ENCODE data around the gene TEAD1. TPM values are rescaled to one million over a fixed set of nuclear protein-coding genes. Genes with fewer than 3 reads are reported as not detected.

The TEAD1 gene
- total RNA-seq, 1 experiment from 2014 or later, result 102 TPM

DNA sequence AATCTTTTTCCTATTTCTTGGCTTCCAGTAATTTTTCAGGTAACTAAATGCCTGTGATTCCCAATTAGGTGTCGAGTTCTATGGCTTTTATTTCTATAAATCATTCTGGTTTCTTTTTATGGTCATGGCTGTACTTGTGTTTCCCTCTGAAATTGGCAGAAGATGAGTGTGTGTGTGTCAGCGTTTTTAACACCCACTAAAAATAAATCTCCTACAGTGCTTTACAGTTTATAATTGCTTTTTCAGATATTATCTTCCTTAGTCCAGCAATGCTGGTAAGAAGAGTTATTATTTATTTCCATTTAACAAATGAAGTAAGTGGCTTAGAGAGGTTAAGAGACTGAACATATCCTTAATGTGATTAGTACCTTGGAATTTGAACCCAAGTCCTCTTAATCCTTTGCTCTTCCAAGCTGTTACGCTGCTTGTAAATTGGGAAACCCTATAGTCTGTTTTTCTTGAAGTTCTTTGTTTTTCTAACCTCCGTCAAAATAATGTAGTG is 125.2 kb downstream of the TEAD1 start:
- in situ Hi-C loops (cut with HindIII; ENCODE audit: low pct_unique_long_range_greater_than_20kb, low sequenced_read_pairs), result no loop called here
- POLR2A ChIA-PET, result no interaction called here

DNA sequence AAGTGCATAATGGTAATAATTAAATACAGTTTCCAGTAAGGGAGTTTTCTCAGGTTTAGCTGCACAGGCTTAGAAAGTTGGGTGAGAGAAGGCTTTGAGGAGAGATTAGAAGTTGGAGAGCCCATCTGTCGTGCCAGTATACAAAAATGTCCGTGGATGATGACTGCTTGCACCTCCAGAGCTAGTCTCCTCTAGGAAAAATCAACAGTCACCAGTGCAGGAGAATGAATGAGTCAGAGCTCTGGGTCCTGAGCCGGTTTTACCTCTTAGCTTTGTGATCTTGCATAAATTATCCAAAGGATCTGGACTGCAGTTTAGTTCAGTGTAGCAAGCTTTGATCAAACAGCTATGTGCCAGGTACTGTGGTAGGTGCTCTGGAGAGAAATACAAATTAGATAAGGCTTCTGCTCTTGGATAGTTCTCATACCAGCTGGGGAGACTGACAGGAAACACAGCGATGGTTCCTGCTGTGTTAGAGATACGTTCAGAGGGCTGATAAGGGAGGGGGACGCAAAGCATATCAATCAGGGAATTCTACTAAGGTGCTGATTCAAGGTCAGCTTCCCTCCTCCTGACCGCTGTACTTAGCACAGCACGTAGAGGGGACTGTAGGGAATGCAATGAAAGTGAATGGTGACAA is 125.9 kb downstream of the TEAD1 start:
- H3K9me3 ChIP-seq (ENCODE audit: control insufficient read depth, insufficient read depth, low read depth, low read length), result no peaks in the 10 kb centered on the region
- TF ChIP-seq POLR2AphosphoS5 (IDR thresholded peaks at IDR 0.05; ENCODE audit: low read depth, low read length), result no peak
- TF ChIP-seq, protein P1, sequence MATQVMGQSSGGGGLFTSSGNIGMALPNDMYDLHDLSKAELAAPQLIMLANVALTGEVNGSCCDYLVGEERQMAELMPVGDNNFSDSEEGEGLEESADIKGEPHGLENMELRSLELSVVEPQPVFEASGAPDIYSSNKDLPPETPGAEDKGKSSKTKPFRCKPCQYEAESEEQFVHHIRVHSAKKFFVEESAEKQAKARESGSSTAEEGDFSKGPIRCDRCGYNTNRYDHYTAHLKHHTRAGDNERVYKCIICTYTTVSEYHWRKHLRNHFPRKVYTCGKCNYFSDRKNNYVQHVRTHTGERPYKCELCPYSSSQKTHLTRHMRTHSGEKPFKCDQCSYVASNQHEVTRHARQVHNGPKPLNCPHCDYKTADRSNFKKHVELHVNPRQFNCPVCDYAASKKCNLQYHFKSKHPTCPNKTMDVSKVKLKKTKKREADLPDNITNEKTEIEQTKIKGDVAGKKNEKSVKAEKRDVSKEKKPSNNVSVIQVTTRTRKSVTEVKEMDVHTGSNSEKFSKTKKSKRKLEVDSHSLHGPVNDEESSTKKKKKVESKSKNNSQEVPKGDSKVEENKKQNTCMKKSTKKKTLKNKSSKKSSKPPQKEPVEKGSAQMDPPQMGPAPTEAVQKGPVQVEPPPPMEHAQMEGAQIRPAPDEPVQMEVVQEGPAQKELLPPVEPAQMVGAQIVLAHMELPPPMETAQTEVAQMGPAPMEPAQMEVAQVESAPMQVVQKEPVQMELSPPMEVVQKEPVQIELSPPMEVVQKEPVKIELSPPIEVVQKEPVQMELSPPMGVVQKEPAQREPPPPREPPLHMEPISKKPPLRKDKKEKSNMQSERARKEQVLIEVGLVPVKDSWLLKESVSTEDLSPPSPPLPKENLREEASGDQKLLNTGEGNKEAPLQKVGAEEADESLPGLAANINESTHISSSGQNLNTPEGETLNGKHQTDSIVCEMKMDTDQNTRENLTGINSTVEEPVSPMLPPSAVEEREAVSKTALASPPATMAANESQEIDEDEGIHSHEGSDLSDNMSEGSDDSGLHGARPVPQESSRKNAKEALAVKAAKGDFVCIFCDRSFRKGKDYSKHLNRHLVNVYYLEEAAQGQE (IDR thresholded peaks at IDR 0.05; ENCODE audit: insufficient read depth in 1 of 2, low read depth in 2 of 2, low read length in 1 of 2), result no peak
- no peak for TF ChIP-seq TCF7L2 (IDR thresholded peaks at IDR 0.05; ENCODE audit: low read depth, low read length)
- TF ChIP-seq SIN3A (IDR thresholded peaks at IDR 0.05; ENCODE audit: borderline replicate concordance, insufficient read depth, low read depth, low read length), result no peak
- TF ChIP-seq, protein P2, sequence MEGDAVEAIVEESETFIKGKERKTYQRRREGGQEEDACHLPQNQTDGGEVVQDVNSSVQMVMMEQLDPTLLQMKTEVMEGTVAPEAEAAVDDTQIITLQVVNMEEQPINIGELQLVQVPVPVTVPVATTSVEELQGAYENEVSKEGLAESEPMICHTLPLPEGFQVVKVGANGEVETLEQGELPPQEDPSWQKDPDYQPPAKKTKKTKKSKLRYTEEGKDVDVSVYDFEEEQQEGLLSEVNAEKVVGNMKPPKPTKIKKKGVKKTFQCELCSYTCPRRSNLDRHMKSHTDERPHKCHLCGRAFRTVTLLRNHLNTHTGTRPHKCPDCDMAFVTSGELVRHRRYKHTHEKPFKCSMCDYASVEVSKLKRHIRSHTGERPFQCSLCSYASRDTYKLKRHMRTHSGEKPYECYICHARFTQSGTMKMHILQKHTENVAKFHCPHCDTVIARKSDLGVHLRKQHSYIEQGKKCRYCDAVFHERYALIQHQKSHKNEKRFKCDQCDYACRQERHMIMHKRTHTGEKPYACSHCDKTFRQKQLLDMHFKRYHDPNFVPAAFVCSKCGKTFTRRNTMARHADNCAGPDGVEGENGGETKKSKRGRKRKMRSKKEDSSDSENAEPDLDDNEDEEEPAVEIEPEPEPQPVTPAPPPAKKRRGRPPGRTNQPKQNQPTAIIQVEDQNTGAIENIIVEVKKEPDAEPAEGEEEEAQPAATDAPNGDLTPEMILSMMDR (IDR thresholded peaks at IDR 0.05), result no peak
- ATAC-seq (no peak), DNase-seq (ENCODE audit: low read depth, low spot score) (no peak)
- no TSS peak for BruUV-seq (replicated peaks)
- H3K27me3 ChIP-seq (ENCODE audit: control insufficient read depth, insufficient read depth, low read length), result no peaks in the 10 kb centered on the region
- ChIA-PET POLR2A (no interaction called here), CTCF (interaction anchor here (0.5 kb wide), 1 partner anchor 429 kb away, joined by 8 read pairs; no protein-coding TSS in a partner anchor)
- H3K4me1 ChIP-seq (ENCODE audit: control insufficient read depth, insufficient read depth, low read length), result peaks cover 24% of the 10 kb centered on the region
- intact Hi-C loops (cut with micrococcal nuclease; ENCODE audit: unreplicated experiment), result no loop called here
- H3K36me3 ChIP-seq (ENCODE audit: control insufficient read depth, insufficient read depth, low read length), result 0 out of 2 replicates have a peak, but pooled peaks cover 2% of the 10 kb centered on the region
- H3K4me3 ChIP-seq (ENCODE audit: low read depth in 2 of 2, low read length in 2 of 2), result no peak overlapping the region
- in situ Hi-C loops (cut with HindIII; ENCODE audit: low pct_unique_long_range_greater_than_20kb, low sequenced_read_pairs), result no loop called here
- no peak overlapping the region for H3K27ac ChIP-seq (ENCODE audit: low read length)

More for the DNA sequence above, 125.2 kb downstream of the TEAD1 start:
- Histone ChIP-seq H3K9me3 (ENCODE audit: control insufficient read depth, insufficient read depth, low read depth, low read length) (no peaks in the 10 kb centered on the region), H3K4me3 (ENCODE audit: low read depth in 2 of 2, low read length in 2 of 2) (no peak overlapping the region), H3K27me3 (ENCODE audit: control insufficient read depth, insufficient read depth, low read length) (no peaks in the 10 kb centered on the region), H3K27ac (ENCODE audit: low read length) (no peak overlapping the region; the same call in 1 of the 2 replicates), H3K36me3 (ENCODE audit: control insufficient read depth, insufficient read depth, low read length) (0 out of 2 replicates have a peak, but pooled peaks cover 2% of the 10 kb centered on the region), H3K4me1 (ENCODE audit: control insufficient read depth, insufficient read depth, low read length) (peaks cover 24% of the 10 kb centered on the region)
- TF ChIP-seq, protein P2 (IDR thresholded peaks at IDR 0.05), result no peak
- TF ChIP-seq POLR2AphosphoS5 (IDR thresholded peaks at IDR 0.05; ENCODE audit: low read depth, low read length) (no peak), TCF7L2 (IDR thresholded peaks at IDR 0.05; ENCODE audit: low read depth, low read length) (no peak), SIN3A (IDR thresholded peaks at IDR 0.05; ENCODE audit: borderline replicate concordance, insufficient read depth, low read depth, low read length) (no peak)
- TF ChIP-seq, protein P1 (IDR thresholded peaks at IDR 0.05; ENCODE audit: insufficient read depth in 1 of 2, low read depth in 2 of 2, low read length in 1 of 2), result no peak
- ATAC-seq (no peak), DNase-seq (ENCODE audit: low read depth, low spot score) (no peak)
- intact Hi-C loops (cut with micrococcal nuclease; ENCODE audit: unreplicated experiment), result no loop called here
- BruUV-seq (replicated peaks), result no TSS peak
- CTCF ChIA-PET, result no interaction called here
